CD4-positive, alpha-beta T cell treated with Interferon gamma for 1 hour (primary cell): ENCODE data around the gene PDE11A.

Experiments
- DNase-seq: peaks from one replicate; pipeline ENCODE4 v3.0.0-alpha.2; 2020

The PDE11A gene

GRCh38 chr2:177916342-177916741, 156.2 kb downstream of the PDE11A start:
- DNase-seq = no peak

- DNase-seq = no peak
Measured at GRCh38 chr2:177914247-177914646, 158.3 kb downstream of the PDE11A start.

GRCh38 chr2:177909962-177910361, 162.6 kb downstream of the PDE11A start:
- DNase-seq = no peak

DNA sequence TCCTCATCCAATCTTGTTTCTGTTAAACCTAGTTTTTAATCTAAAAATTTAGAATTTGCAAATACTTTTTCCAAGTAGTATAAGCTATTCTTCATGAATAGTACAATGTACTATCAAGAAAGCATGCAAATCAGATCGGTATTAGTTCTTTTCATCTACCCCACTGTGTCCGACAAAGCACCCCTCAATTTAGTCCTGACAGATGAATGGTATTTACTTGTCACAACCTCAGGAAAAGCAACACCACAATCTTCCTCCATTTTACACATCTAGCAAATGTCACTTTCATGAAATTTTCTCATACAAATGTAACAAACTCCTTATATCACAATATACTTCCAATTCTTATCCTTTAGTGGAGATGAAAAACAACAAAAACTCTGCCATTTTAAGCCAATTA, 163.8 kb downstream of the PDE11A start:
- DNase-seq = no peak

- DNase-seq = no peak
Measured at GRCh38 chr2:177908182-177908581, 164.4 kb downstream of the PDE11A start.

GRCh38 chr2:177906041-177906718, 166.4 kb downstream of the PDE11A start:
- peak; percentile 21 for DNase-seq

- DNase-seq = no peak
Measured at GRCh38 chr2:177905640-177906039, 166.9 kb downstream of the PDE11A start.

GRCh38 chr2:177902395-177903163, 170.0 kb downstream of the PDE11A start:
- DNase-seq = no peak

- no peak for DNase-seq
Measured at GRCh38 chr2:177900082-177900481, 172.5 kb downstream of the PDE11A start.

- DNase-seq = no peak
Measured at GRCh38 chr2:177897278-177897677, 175.3 kb downstream of the PDE11A start.

GRCh38 chr2:177896587-177896986, 176.0 kb downstream of the PDE11A start:
- DNase-seq = no peak

DNA sequence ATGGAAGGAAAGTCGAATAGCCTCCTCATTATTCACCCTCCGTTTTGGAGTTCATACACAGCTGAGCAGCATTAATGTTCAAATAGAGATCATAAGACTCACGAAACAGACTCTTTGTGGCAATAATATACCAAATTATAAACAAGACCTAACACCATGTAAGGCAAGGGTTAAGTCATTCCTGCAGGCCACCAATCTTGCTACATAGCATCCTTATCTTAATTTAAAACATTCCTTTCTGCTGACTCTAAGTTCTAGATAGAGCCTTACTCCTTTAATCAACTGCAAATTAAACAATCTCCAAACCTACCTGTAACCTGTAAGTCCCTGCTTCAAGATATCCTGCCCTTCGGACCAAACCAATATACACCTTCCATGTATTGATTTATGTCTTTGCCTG, 178.0 kb downstream of the PDE11A start:
- DNase-seq = no peak

DNA sequence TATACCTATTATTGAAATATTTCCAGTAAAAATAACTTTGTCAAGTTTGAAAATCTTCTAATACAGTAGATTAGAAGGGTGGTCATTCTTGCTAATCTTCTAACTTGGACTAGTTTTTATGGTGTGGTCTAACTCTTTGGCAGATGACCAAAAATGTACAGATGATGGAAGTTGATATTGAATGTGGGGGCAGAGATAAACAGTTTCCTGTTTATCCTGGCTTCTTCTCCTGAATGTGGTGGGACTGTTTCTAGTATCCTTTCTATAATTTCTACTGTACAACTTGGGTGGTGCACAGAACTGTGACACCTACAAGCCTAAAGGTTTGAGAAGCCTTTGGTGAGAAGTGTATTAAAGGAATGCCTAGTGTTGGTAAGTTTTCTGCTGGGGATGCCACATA, 178.7 kb downstream of the PDE11A start:
- DNase-seq = no peak

DNA sequence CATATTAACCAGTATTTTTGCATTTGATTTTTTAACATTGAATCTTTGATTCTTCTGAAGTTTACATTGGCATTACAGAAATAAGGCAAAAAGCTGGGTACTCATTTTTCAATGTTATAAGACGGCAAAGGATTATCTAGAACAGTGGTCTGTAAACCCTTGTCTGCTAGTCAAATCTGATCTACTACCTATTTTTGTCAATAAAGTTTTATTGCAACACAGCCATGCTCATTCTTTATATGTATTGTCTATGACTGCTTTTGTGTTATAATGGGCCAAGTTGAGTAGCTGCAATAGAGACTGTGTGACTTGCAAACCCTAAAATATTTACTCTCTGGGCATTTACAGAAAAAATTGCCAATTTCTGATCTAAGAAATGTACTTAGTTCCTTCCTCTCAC, 181.0 kb downstream of the PDE11A start:
- DNase-seq = no peak

- no peak for DNase-seq
Measured at GRCh38 chr2:177889818-177890460, 182.6 kb downstream of the PDE11A start.

DNA sequence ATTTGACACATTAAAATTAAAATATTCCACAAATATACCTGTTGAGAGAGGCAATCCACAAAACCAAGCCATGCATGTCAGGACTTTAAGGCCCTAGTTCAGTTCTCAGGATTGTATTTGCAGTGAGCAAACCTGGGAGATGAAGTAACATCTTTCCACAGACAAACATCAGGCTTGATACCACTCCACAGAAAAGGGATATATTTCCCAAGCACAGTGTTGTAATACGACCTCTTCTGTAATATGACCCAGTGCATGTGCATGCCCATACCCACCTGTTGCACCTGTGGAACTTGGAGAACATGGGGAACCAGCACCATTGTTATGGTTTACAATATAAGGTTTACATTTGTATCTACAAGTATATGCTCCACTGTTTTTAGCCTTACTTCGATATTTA, 184.0 kb downstream of the PDE11A start:
- DNase-seq = no peak

- no peak for DNase-seq
Measured at GRCh38 chr2:177887722-177888121, 184.9 kb downstream of the PDE11A start.

DNA sequence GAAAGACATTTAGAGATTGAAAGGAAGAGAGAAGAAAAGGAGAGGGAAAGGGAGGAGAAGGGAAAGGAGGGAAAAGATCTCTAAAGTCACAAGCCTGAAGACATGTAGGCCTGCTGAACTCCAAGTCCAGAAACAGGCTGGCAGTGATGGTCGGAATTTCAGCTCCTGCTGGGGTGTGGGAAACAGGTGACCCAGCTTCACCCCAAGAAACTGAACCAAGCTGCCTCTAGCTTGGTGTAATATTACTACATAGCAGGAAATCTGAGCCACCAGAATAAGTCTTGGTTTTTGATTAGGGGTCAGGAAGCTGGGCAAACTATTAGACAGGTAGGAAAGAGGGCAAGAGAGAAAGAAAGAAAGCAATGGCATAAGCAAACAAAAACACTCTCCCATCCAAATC, 185.8 kb downstream of the PDE11A start:
- no peak for DNase-seq

DNA sequence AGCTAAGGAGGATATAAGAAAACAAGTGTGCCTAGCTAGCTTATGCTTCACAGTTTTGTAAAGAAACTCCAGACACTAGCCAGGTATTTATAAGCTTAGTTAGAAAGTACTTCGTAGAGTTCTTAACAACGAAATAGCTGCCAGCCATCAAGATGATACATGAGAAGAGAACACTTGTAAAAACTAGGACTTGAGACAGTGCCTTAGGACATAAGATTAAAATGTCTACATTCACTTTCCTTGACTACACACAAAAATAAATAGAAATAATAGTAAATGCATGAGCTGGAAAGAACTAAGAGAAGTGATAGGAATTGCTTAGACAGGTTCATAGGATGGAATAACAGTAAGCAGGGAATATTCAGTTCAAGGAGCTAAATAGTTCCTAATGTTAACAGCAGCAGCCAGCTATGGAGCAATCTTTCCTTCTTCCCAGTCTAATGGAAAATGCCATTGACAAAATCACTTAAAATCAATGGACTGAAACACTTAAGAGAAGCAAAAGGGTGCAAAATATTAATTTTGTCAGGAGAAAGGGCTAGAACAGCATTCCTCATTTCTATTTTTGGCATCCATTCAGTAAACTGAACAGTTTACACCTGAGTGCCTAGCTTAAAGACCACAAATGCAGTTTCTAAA, 186.6 kb downstream of the PDE11A start:
- DNase-seq = no peak

DNA sequence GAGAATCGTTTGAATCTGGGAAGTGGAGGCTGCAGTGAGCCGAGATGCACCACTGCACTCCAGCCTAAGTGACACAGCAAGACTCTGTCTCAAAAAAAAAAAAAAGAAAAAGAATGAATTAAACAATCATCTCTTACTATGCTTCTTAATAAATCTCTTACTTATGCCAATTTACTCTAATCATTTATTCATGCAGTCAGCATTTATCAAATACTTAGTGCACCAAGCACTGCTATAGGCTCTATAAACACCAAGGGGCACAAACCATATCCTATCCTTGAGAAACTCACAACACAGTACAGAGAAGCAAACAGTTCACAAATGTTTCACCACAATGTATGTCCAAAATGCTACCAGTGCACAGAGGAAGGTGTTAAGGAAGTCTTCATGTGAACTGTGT, 189.4 kb downstream of the PDE11A start:
- DNase-seq = no peak

GRCh38 chr2:177882501-177882900, 190.1 kb downstream of the PDE11A start:
- no peak for DNase-seq

GRCh38 chr2:177881921-177882320, 190.7 kb downstream of the PDE11A start:
- DNase-seq = no peak

GRCh38 chr2:177881008-177881747, 191.4 kb downstream of the PDE11A start:
- DNase-seq = no peak
